Kidney (tissue), 22 donors: ENCODE measurements around the gene TMEM144. TPM values are rescaled to one million over a fixed set of nuclear protein-coding genes. Genes with fewer than 3 reads are reported as not detected.
A peak's percentile ranks its signal among the peaks of the same experiment; 100 is the strongest.

Experiments
- DNase-seq, 5 donors: peaks; one replicate each; pipeline ENCODE4 v3.0.0-alpha.2; 2013 to 2020
- FAIRE-seq: peaks from 2 replicates; lab custom pipeline; 2012; peaks lifted over from hg19 to GRCh38; lab: Jason Lieb, UNC
- H3K27ac ChIP-seq, 2 donors: one replicate each; pipeline ENCODE4 v1.7.0; 2013; ENCODE audit warnings: low read depth in 2 of 2, low read length in 2 of 2, inconsistent platforms in 1 of 2
- H3K27me3 ChIP-seq: one replicate; pipeline ENCODE4 v1.7.1; 2013; ENCODE audit warnings: low read length, inconsistent platforms; ENCODE audit not compliant: control insufficient read depth, insufficient read depth
- H3K36me3 ChIP-seq, 3 donors: one replicate each; pipeline versions ENCODE4 v1.7.0 to v1.7.1; 2013; ENCODE audit warnings: low read length in 3 of 3, control low read depth in 1 of 3, inconsistent platforms in 1 of 3; ENCODE audit not compliant: insufficient read depth in 3 of 3, control insufficient read depth in 2 of 3
- H3K4me1 ChIP-seq, 3 donors: one replicate each; pipeline versions ENCODE4 v1.7.0 to v1.7.1; 2013; ENCODE audit warnings: low read length in 3 of 3, inconsistent platforms in 1 of 3, low read depth in 1 of 3; ENCODE audit not compliant: control insufficient read depth in 2 of 3, insufficient read depth in 2 of 3
- H3K4me3 ChIP-seq, 3 donors: one replicate each; pipeline versions ENCODE4 v1.7.0 to v1.8.1; 2013; ENCODE audit warnings: low read length in 3 of 3, control low read depth in 1 of 3, inconsistent platforms in 1 of 3
- H3K9ac ChIP-seq, 3 donors: one replicate each; pipeline versions ENCODE4 v1.7.0 to v1.7.1; 2013; ENCODE audit warnings: low read length in 3 of 3, control low read depth in 1 of 3, inconsistent platforms in 1 of 3
- H3K9me3 ChIP-seq, 3 donors: one replicate each; pipeline versions ENCODE4 v1.7.0 to v1.7.1; 2013; ENCODE audit warnings: low read length in 3 of 3, control low read depth in 1 of 3, inconsistent platforms in 1 of 3; ENCODE audit not compliant: control insufficient read depth in 2 of 3, insufficient read depth in 1 of 3
- intact Hi-C: fragments of 100-400 bp; cut with DNase I; formaldehyde crosslinking; loops from one replicate; pipeline ENCODE4 v1.11.1; 2022
- long read RNA-seq, 10 donors: library from polyadenylated mRNA in 1 of 10; unstranded in 1 of 10; transcript quantifications; one replicate each; pipeline ENCODE4 v2.0.0 and lab custom pipeline, GENCODE V29; 2021 to 2026
- polyA plus RNA-seq: library from polyadenylated mRNA; stranded (reverse); fragments of 350-450 nt; fragmentation: Illumina TruSeq; extraction: RNeasy Lipid Tissue Mini Kit (QIAGEN cat#74804); gene quantifications from one replicate; pipeline ENCODE4 v1.2.3, GENCODE V29; 2014; ENCODE audit warnings: low read depth, low replicate concordance; ENCODE audit not compliant: insufficient read depth
- total RNA-seq: library from RNA; stranded (reverse); fragmentation: NEBNext Ultra II Directional; extraction: Animal tissue kit (Norgen Biotek cat#: 25700); gene quantifications from one replicate; pipeline ENCODE4 v1.2.1, GENCODE V29; 2021
- TF ChIP-seq, protein P1 (sequence below): IDR thresholded peaks from 3 replicates; pipeline ENCODE4 v1.5.1; 2012; ENCODE audit warnings: mild to moderate bottlenecking, moderate library complexity, borderline replicate concordance; ENCODE audit not compliant: insufficient read depth; ENCODE audit errors: extremely low read depth
- donor health status: control.
- donor health status: control.
- donor health status: control.
- donor health status: control.
- donor health status: control.
- donor health status: DM: yes; HTN: yes; CAD: no.
- donor health status: Normal renal cell carcinoma (clear cell type).

TMEM144 gene
- total RNA-seq (9.8 TPM), polyA plus RNA-seq (3.3 TPM)
- long read RNA-seq, donor 1 = 0 reads
- long read RNA-seq, donor 2, partial matches to known transcripts = 0 of 1 reads
- long read RNA-seq, donor 2, other reads (novel, unspliced or antisense) = 0 of 1 reads
- long read RNA-seq, donor 3 = 0 reads
- long read RNA-seq, donor 4 = 0 reads
- long read RNA-seq, donor 5 = 0 reads
- long read RNA-seq, donor 6, partial matches to known transcripts = 0 of 1 reads
- long read RNA-seq, donor 6, other reads (novel, unspliced or antisense) = 0 of 1 reads
- long read RNA-seq, donor 7, partial matches to known transcripts = 0 of 6 reads
- long read RNA-seq, donor 7, other reads (novel, unspliced or antisense) = 2 of 6 reads
- long read RNA-seq, donor 8 = 0 reads
- long read RNA-seq, donor 9 = 0 reads
- long read RNA-seq, donor 10, partial matches to known transcripts = 0 of 2 reads
- long read RNA-seq, donor 10, other reads (novel, unspliced or antisense) = 0 of 2 reads

- DNase-seq (peak; percentile 83 to 97 (median 93)), FAIRE-seq (peak; percentile 51)
- H3K27ac ChIP-seq = peak within 1 kb of the TSS; percentile 59 to 69
- intact Hi-C loops = no loop called here
- no peaks in the 10 kb centered on the region for H3K36me3 ChIP-seq
- H3K9me3 ChIP-seq = no peaks in the 10 kb centered on the region
- peak within 1 kb of the TSS; percentile 66 to 80 (median 79) for H3K4me3 ChIP-seq
- TF ChIP-seq, protein P1, sequence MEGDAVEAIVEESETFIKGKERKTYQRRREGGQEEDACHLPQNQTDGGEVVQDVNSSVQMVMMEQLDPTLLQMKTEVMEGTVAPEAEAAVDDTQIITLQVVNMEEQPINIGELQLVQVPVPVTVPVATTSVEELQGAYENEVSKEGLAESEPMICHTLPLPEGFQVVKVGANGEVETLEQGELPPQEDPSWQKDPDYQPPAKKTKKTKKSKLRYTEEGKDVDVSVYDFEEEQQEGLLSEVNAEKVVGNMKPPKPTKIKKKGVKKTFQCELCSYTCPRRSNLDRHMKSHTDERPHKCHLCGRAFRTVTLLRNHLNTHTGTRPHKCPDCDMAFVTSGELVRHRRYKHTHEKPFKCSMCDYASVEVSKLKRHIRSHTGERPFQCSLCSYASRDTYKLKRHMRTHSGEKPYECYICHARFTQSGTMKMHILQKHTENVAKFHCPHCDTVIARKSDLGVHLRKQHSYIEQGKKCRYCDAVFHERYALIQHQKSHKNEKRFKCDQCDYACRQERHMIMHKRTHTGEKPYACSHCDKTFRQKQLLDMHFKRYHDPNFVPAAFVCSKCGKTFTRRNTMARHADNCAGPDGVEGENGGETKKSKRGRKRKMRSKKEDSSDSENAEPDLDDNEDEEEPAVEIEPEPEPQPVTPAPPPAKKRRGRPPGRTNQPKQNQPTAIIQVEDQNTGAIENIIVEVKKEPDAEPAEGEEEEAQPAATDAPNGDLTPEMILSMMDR = no peak
- peaks cover 2 to 6% (median 5%) of the 10 kb centered on the region in 3 donors for H3K4me1 ChIP-seq
- no peaks in the 10 kb centered on the region for H3K27me3 ChIP-seq
- peak within 1 kb of the TSS in 2 of 3 donors; percentile 51 to 52 for H3K9ac ChIP-seq
These were observed at the start of gene TMEM144 for GRCh38 chr4:158209825-158210807. Gene TMEM144, plus strand, starts transcription at chr4:158210486. Its CDS starts 2,182 bp downstream, at chr4:158212668.

DNA sequence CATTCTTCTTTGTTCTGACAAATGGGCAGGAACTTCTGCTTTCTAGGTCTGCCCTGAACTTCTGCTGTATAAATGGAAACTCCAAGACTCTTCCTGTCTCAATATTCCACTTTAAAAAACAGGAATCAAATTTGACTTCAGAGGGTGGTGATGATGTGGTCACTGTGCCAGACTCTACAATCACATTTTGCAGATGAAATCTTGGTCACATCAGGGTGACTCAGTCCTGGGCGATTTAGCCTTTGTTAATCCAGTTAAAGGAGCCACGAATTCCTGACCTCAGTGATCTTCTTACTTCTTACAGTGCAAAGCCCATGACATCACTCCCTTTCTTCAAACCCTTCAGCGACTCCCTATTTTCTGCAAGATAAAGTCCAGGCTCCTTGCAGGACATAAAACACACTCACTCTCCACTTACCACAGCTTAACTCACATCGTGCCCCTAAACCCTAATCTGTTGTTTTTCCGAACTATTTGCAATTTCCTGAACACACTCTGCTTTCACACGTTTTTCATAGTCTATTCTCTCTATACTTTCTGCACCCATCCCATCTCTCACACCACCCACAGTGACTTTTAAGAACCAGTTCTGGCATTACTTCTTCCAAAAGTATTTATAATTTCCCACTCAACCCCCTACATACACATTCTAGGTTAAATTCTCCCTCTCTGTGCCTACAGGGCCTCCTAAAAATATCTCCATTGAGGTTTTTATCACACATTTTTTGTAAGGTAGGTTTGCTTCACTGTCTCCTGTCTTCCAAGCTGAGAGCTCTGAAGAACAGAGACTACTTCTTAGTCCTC, 48.5 kb upstream of the TMEM144 start:
- Histone ChIP-seq H3K36me3 (no peaks in the 10 kb centered on the region), H3K9ac (no peak overlapping the region), H3K9me3 (no peaks in the 10 kb centered on the region), H3K27ac (peak overlapping the region in 1 of 2 donors; percentile 5), H3K4me1 (peaks cover 0 to 3% (median 0%) of the 10 kb centered on the region in 3 donors), H3K27me3 (no peaks in the 10 kb centered on the region), H3K4me3 (no peak overlapping the region)
- FAIRE-seq = peak; percentile 29
- TF ChIP-seq, protein P1 = no peak
- intact Hi-C loops = no loop called here
- peak in 1 of 5 donors; percentile 42 for DNase-seq

- Histone ChIP-seq H3K4me1 (peaks cover 0 to 3% (median 0%) of the 10 kb centered on the region in 3 donors), H3K27me3 (no peaks in the 10 kb centered on the region), H3K27ac (no peak overlapping the region), H3K9ac (no peak overlapping the region), H3K4me3 (no peak overlapping the region), H3K36me3 (no peaks in the 10 kb centered on the region), H3K9me3 (no peaks in the 10 kb centered on the region)
- TF ChIP-seq, protein P1 = no peak
- intact Hi-C loops = no loop called here
- no peak for DNase-seq
- FAIRE-seq = no peak
These were observed 47.7 kb upstream of the TMEM144 start for GRCh38 chr4:158162631-158163030.
